Endodermal cell (in vitro differentiated cells): ENCODE data around the gene SPAG17. TPM values are rescaled to one million over a fixed set of nuclear protein-coding genes. Genes with fewer than 3 reads are reported as not detected.

ENCODE experiments used
- DNase-seq: peaks from one replicate; pipeline ENCODE4 v3.0.0-alpha.2; 2017
- H3K27ac ChIP-seq: 2 replicates; pipeline ENCODE4 v1.5.1; 2013; ENCODE audit warnings: mild to moderate bottlenecking, low read depth, low read length, moderate library complexity
- H3K27me3 ChIP-seq: 2 replicates; pipeline ENCODE4 v1.6.1; 2013; ENCODE audit warnings: mild to moderate bottlenecking, low read length, moderate library complexity; ENCODE audit not compliant: insufficient read depth, control insufficient read depth, poor library complexity, severe bottlenecking
- H3K36me3 ChIP-seq: 2 replicates; pipeline ENCODE4 v1.7.0; 2013; ENCODE audit warnings: mild to moderate bottlenecking, low read length, moderate library complexity; ENCODE audit not compliant: control insufficient read depth, insufficient read depth
- H3K4me1 ChIP-seq: one replicate; pipeline ENCODE4 v1.7.0; 2013; ENCODE audit warnings: low read length; ENCODE audit not compliant: control insufficient read depth, insufficient read depth
- H3K4me3 ChIP-seq: 2 replicates; pipeline ENCODE4 v1.5.1; 2013; ENCODE audit warnings: mild to moderate bottlenecking, low read length, moderate library complexity
- H3K9ac ChIP-seq: 2 replicates; pipeline ENCODE4 v1.6.1; 2013; ENCODE audit warnings: mild to moderate bottlenecking, low read length, moderate library complexity; ENCODE audit not compliant: poor library complexity, severe bottlenecking; ENCODE audit errors: extremely low read depth
- H3K9me3 ChIP-seq: 2 replicates; pipeline ENCODE4 v1.6.1; 2013; ENCODE audit warnings: mild to moderate bottlenecking, low read length, moderate library complexity; ENCODE audit not compliant: control insufficient read depth
- H3K27ac Mint-ChIP-seq: 2 replicates; pipeline ENCODE4 v1.8.0; 2020; ENCODE audit warnings: mixed read lengths
- H3K27me3 Mint-ChIP-seq: 2 replicates; pipeline ENCODE4 v1.8.0; 2021; ENCODE audit warnings: mild to moderate bottlenecking, mixed read lengths; ENCODE audit not compliant: insufficient read depth
- H3K36me3 Mint-ChIP-seq: 2 replicates; pipeline ENCODE4 v1.8.0; 2020; ENCODE audit warnings: low read depth, mixed read lengths
- H3K4me1 Mint-ChIP-seq: 2 replicates; pipeline ENCODE4 v1.8.0; 2020; ENCODE audit warnings: mixed read lengths
- H3K4me3 Mint-ChIP-seq: 2 replicates; pipeline ENCODE4 v1.8.0; 2020; ENCODE audit warnings: mild to moderate bottlenecking, moderate library complexity, mixed read lengths
- H3K9me3 Mint-ChIP-seq: 2 replicates; pipeline ENCODE4 v1.8.0; 2020; ENCODE audit warnings: mild to moderate bottlenecking, mixed read lengths
- WGBS, 2 experiments: methylation state at CpG; one replicate each; pipeline versions ENCODE4 v1.1.5 to v1.1.7; 2013; ENCODE audit warnings: missing lambda C conversion rate in 2 of 2, mixed read lengths in 1 of 2; ENCODE audit not compliant: insufficient coverage in 1 of 2, insufficient read length in 1 of 2; 5-methylcytosine and 5-hydroxymethylcytosine counted together
- total RNA-seq, 2 donors: library from RNA; stranded (reverse); fragmentation: NEBNext Ultra II Directional in 1 of 2; extraction: Animal tissue kit (Norgen Biotek cat#: 25700) in 1 of 2; gene quantifications; 2 replicates in 1 of 2; 3 replicates in 1 of 2; pipeline ENCODE4 v1.2.1, GENCODE V29; 2021
- TF ChIP-seq, protein P1 (sequence below): fragments of 200-600 bp; sonication (generic); conservative IDR thresholded peaks from 2 replicates; pipeline ENCODE4 v1.5.0; 2021; ENCODE audit warnings: antibody characterized with exemption, mild to moderate bottlenecking

Gene SPAG17
- total RNA-seq, 2 donors from 2014 or later: 5.0 to 6.3 TPM

DNA sequence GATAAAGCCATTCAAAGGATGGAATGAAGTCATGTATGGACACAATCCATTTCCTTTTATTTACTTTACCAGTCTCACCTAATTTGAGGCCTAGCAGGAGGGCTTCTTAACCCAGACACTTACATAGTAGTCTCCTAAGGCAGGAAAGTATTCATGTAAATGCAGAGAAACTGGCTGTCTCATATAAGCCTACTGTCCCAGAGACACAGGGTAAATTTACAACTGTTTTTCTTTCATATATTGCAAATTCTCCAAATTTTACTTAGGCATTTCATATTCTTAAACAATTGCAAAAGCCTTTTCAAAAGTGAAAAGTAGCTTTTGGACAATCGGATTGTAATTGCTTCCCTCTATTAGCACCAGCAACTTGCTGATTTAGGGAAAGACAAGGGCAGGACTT, 29.9 kb downstream of the SPAG17 start:
- H3K9me3 Mint-ChIP-seq: no peaks in the 10 kb centered on the region
- peaks cover 1% of the 10 kb centered on the region for H3K27me3 Mint-ChIP-seq
- H3K36me3 Mint-ChIP-seq: no peaks in the 10 kb centered on the region
- DNase-seq: no peak
- no peak overlapping the region for H3K4me3 Mint-ChIP-seq
- no peak overlapping the region for H3K4me3 ChIP-seq
- H3K4me1 Mint-ChIP-seq: peaks cover 16% of the 10 kb centered on the region
- WGBS, 2 experiments: 89 to 100% methylated on average over 1 of the region's 1 CpG
- H3K36me3 ChIP-seq: no peaks in the 10 kb centered on the region
- no peak overlapping the region for H3K27ac ChIP-seq
- H3K9me3 ChIP-seq: no peaks in the 10 kb centered on the region
- TF ChIP-seq, protein P1, sequence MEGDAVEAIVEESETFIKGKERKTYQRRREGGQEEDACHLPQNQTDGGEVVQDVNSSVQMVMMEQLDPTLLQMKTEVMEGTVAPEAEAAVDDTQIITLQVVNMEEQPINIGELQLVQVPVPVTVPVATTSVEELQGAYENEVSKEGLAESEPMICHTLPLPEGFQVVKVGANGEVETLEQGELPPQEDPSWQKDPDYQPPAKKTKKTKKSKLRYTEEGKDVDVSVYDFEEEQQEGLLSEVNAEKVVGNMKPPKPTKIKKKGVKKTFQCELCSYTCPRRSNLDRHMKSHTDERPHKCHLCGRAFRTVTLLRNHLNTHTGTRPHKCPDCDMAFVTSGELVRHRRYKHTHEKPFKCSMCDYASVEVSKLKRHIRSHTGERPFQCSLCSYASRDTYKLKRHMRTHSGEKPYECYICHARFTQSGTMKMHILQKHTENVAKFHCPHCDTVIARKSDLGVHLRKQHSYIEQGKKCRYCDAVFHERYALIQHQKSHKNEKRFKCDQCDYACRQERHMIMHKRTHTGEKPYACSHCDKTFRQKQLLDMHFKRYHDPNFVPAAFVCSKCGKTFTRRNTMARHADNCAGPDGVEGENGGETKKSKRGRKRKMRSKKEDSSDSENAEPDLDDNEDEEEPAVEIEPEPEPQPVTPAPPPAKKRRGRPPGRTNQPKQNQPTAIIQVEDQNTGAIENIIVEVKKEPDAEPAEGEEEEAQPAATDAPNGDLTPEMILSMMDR: no peak
- no peak overlapping the region for H3K9ac ChIP-seq
- H3K4me1 ChIP-seq: peaks cover 6% of the 10 kb centered on the region
- H3K27me3 ChIP-seq: no peaks in the 10 kb centered on the region
- no peak overlapping the region for H3K27ac Mint-ChIP-seq

DNA sequence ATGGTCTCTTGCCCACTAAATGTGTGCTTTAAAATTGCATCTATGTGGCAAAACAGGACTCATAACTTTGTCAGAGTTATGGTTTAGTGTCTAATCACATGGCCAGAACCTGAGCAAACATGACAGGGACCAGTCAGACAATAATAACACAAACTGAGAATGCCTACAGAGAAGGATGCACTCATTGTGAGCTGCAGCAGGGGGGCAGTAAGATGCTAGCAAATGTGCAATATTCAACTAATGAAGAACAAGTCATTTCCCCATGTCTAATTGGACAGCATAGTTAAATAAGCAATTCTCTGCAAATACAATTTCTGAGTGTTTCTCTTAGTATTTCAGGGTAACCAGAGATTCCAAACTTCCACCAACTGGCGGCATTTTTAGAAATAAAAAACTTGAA, 30.8 kb downstream of the SPAG17 start:
- no peak overlapping the region for H3K4me3 ChIP-seq
- H3K27ac ChIP-seq: no peak overlapping the region
- 92% methylated on average over 1 of the region's 1 CpG; no CpG with 5 or more reads in 1 of the 2 experiments for WGBS, 2 experiments
- H3K9me3 ChIP-seq: peaks cover 8% of the 10 kb centered on the region
- Mint-ChIP-seq H3K4me1 (peaks cover 16% of the 10 kb centered on the region), H3K27ac (no peak overlapping the region), H3K4me3 (no peak overlapping the region), H3K9me3 (peaks cover 1% of the 10 kb centered on the region), H3K27me3 (peaks cover 1% of the 10 kb centered on the region), H3K36me3 (peaks cover under 1% of the 10 kb centered on the region)
- H3K27me3 ChIP-seq: no peaks in the 10 kb centered on the region
- peaks cover 6% of the 10 kb centered on the region for H3K4me1 ChIP-seq
- no peaks in the 10 kb centered on the region for H3K36me3 ChIP-seq
- TF ChIP-seq, protein P1: peak; percentile 39
- no peak for DNase-seq
- no peak overlapping the region for H3K9ac ChIP-seq

DNA sequence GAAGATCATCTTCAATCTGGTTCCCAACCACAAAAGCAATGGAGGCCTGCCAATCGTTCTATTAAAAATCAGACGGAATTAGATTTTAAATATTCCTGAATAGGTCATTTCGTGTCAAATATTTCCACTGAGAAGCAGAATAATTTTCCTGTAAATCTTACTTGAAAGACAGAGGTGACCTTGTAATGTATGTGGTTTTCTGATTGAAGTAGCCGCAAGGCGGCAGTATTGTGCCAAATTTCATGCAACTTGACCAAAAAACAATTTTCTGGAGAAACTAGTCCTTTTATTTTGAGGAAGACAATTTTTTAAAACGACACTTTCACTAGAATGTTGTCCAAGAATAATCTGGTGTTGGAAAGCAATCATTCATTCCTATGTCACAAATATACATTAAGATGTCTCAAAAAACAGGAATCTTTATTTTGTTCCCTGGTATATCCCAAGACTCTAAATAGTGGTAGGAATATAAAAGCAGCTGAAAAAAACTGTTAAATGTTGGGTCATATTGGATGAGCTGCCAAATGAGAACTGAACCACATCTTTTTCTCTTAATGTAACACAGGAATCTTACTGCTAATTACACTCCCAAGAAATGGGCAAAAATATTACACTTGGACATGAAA, 33.6 kb downstream of the SPAG17 start:
- H3K27ac Mint-ChIP-seq: no peak overlapping the region
- DNase-seq: peak; percentile 83
- H3K36me3 ChIP-seq: no peaks in the 10 kb centered on the region
- H3K4me1 ChIP-seq: peaks cover 12% of the 10 kb centered on the region
- H3K4me1 Mint-ChIP-seq: peaks cover 23% of the 10 kb centered on the region
- H3K9me3 Mint-ChIP-seq: peaks cover 14% of the 10 kb centered on the region
- H3K4me3 Mint-ChIP-seq: no peak overlapping the region
- no peak overlapping the region for H3K4me3 ChIP-seq
- H3K27me3 ChIP-seq: no peaks in the 10 kb centered on the region
- no peak overlapping the region for H3K27ac ChIP-seq
- no peak overlapping the region for H3K9ac ChIP-seq
- peaks cover 9% of the 10 kb centered on the region for H3K36me3 Mint-ChIP-seq
- 0 to 3% methylated on average over 3 to 6 of the region's 6 CpGs for WGBS, 2 experiments
- H3K9me3 ChIP-seq: peaks cover 16% of the 10 kb centered on the region
- no peaks in the 10 kb centered on the region for H3K27me3 Mint-ChIP-seq
- TF ChIP-seq, protein P1: peak; percentile 93
